ENCODE results near the gene WDR53.

The WDR53 gene

DNA sequence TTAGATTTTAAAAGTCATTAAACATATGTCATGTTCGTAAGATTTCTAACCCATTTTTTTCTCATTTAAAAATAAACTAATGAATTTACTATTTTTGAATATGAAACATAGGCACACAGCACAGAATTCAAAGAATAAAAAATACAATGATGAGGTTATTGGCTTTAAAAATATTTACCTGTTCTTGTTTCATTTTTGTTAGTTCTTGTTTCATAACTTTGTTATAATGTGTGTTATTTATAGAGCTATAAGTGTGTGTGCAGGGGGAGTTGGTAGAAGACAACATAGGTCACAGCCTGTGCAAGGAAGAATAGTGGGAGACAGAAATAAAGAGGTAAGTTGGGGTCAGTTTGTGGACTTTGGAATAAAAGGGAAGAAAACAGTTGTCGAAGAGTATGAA is 40.3 kb upstream of the WDR53 start:
- no peaks in the 10 kb centered on the region for H3K36me3 ChIP-seq (ENCODE audit: control insufficient read depth, low read length)
- no peaks in the 10 kb centered on the region for H3K79me2 ChIP-seq (ENCODE audit: control insufficient read depth, low read length)
- no peak overlapping the region; the same call in 1 of the 2 replicates for H3K4me2 ChIP-seq (ENCODE audit: low read length)
- TF ChIP-seq, protein P1, sequence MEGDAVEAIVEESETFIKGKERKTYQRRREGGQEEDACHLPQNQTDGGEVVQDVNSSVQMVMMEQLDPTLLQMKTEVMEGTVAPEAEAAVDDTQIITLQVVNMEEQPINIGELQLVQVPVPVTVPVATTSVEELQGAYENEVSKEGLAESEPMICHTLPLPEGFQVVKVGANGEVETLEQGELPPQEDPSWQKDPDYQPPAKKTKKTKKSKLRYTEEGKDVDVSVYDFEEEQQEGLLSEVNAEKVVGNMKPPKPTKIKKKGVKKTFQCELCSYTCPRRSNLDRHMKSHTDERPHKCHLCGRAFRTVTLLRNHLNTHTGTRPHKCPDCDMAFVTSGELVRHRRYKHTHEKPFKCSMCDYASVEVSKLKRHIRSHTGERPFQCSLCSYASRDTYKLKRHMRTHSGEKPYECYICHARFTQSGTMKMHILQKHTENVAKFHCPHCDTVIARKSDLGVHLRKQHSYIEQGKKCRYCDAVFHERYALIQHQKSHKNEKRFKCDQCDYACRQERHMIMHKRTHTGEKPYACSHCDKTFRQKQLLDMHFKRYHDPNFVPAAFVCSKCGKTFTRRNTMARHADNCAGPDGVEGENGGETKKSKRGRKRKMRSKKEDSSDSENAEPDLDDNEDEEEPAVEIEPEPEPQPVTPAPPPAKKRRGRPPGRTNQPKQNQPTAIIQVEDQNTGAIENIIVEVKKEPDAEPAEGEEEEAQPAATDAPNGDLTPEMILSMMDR (IDR thresholded peaks at IDR 0.05; ENCODE audit: low read depth, low read length, poor library complexity, severe bottlenecking) = no peak
- TF ChIP-seq EZH2phosphoT487 (IDR thresholded peaks at IDR 0.05; ENCODE audit: borderline replicate concordance, low read length) = no peak
- no peak overlapping the region for H3K27ac ChIP-seq (ENCODE audit: low read depth, low read length)
- H3F3A ChIP-seq (ENCODE audit: control insufficient read depth, insufficient read depth) = no peaks in the 10 kb centered on the region
- no peaks in the 10 kb centered on the region for H4K20me1 ChIP-seq (ENCODE audit: control insufficient read depth, insufficient read depth, low read depth, low read length)
- peaks cover 31% of the 10 kb centered on the region for H3K4me1 ChIP-seq (ENCODE audit: control insufficient read depth, low read length)
- no peaks in the 10 kb centered on the region for H3K9me2 ChIP-seq (replicated peaks; ENCODE audit: control insufficient read depth, low read length)
- no peaks in the 10 kb centered on the region for H3K27me3 ChIP-seq (ENCODE audit: control insufficient read depth, low read length)
- H3K9me3 ChIP-seq (ENCODE audit: control insufficient read depth, insufficient read depth, low read length) = no peaks in the 10 kb centered on the region
- no peak overlapping the region for H3K4me3 ChIP-seq (ENCODE audit: low read length)

DNA sequence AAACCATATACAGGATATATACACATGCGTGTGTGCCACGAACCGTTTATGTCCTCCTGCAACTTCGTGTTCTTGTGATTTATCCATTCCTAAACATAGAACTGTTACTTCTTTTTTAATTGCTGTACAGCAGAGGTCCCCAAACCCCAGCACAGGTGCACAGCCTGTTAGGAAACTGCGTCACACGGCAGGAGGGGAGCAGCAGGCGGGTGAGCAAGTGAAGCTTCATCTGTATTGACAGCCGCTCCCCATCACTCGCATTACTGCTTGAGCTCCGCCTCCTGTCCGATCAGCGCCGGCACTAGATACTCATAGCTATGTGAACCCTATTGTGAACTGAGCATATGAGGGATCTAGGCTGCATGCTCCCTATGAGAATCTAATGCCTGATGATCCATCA is 36.2 kb upstream of the WDR53 start:
- no peaks in the 10 kb centered on the region for H3K9me2 ChIP-seq (replicated peaks; ENCODE audit: control insufficient read depth, low read length)
- no peaks in the 10 kb centered on the region for H3K36me3 ChIP-seq (ENCODE audit: control insufficient read depth, low read length)
- H3K4me1 ChIP-seq (ENCODE audit: control insufficient read depth, low read length) = peaks cover 28% of the 10 kb centered on the region
- H3K4me2 ChIP-seq (ENCODE audit: low read length) = peak overlapping the region; percentile 61
- peak overlapping the region; percentile 24; the same call in 1 of the 2 replicates for H3K4me3 ChIP-seq (ENCODE audit: low read length)
- no peaks in the 10 kb centered on the region for H4K20me1 ChIP-seq (ENCODE audit: control insufficient read depth, insufficient read depth, low read depth, low read length)
- no peaks in the 10 kb centered on the region for H3K27me3 ChIP-seq (ENCODE audit: control insufficient read depth, low read length)
- no peaks in the 10 kb centered on the region for H3F3A ChIP-seq (ENCODE audit: control insufficient read depth, insufficient read depth)
- no peaks in the 10 kb centered on the region for H3K79me2 ChIP-seq (ENCODE audit: control insufficient read depth, low read length)
- peak overlapping the region; percentile 49; the same call in 1 of the 2 replicates for H3K27ac ChIP-seq (ENCODE audit: low read depth, low read length)
- no peaks in the 10 kb centered on the region for H3K9me3 ChIP-seq (ENCODE audit: control insufficient read depth, insufficient read depth, low read length)
- TF ChIP-seq EZH2phosphoT487 (IDR thresholded peaks at IDR 0.05; ENCODE audit: borderline replicate concordance, low read length) = no peak
- TF ChIP-seq, protein P1 (IDR thresholded peaks at IDR 0.05; ENCODE audit: low read depth, low read length, poor library complexity, severe bottlenecking) = peak; percentile 21

DNA sequence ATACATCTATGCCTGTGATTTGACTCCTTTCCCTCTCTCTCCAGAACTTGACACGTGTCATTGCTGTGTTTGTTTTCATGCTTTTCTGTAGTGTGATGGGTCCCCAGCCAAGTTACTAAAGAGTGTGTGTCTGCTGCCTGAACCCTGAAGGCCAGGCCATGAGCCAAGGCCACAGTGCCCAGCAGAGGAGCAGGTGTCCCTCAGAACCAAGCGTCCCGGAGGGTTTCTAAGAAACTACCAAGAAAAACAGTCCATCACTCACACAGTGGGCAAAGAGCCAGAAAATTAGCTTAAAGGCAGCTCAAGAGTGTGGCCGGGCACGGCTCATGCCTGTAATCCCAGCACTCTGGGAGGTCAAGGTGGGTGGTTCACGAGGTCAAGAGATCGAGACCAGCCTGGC is 35.3 kb upstream of the WDR53 start:
- Histone ChIP-seq H3K9me3 (ENCODE audit: control insufficient read depth, insufficient read depth, low read length) (no peaks in the 10 kb centered on the region), H3K4me1 (ENCODE audit: control insufficient read depth, low read length) (peaks cover 19% of the 10 kb centered on the region), H3K36me3 (ENCODE audit: control insufficient read depth, low read length) (no peaks in the 10 kb centered on the region), H3K4me2 (ENCODE audit: low read length) (peak overlapping the region; percentile 61; the same call in 1 of the 2 replicates), H3F3A (ENCODE audit: control insufficient read depth, insufficient read depth) (no peaks in the 10 kb centered on the region), H3K9me2 (replicated peaks; ENCODE audit: control insufficient read depth, low read length) (no peaks in the 10 kb centered on the region), H3K27ac (ENCODE audit: low read depth, low read length) (no peak overlapping the region), H4K20me1 (ENCODE audit: control insufficient read depth, insufficient read depth, low read depth, low read length) (no peaks in the 10 kb centered on the region), H3K27me3 (ENCODE audit: control insufficient read depth, low read length) (no peaks in the 10 kb centered on the region), H3K4me3 (ENCODE audit: low read length) (no peak overlapping the region), H3K79me2 (ENCODE audit: control insufficient read depth, low read length) (no peaks in the 10 kb centered on the region)
- TF ChIP-seq, protein P1 (IDR thresholded peaks at IDR 0.05; ENCODE audit: low read depth, low read length, poor library complexity, severe bottlenecking) = no peak
- no peak for TF ChIP-seq EZH2phosphoT487 (IDR thresholded peaks at IDR 0.05; ENCODE audit: borderline replicate concordance, low read length)
